KMS-11 (cell line): ENCODE measurements around the gene LCN2.

Experiments
- H2AFZ ChIP-seq: fragments of 200-600 bp; sonication (generic); 2 replicates; pipeline ENCODE4 v1.6.1; 2016; ENCODE audit warnings: antibody characterized with exemption, mixed run types, low read depth
- H3K27ac ChIP-seq: fragments of 200-600 bp; sonication (generic); 2 replicates; pipeline ENCODE4 v1.6.1; 2016; ENCODE audit warnings: mild to moderate bottlenecking, mixed run types
- H3K27me3 ChIP-seq: fragments of 200-600 bp; sonication (generic); 2 replicates; pipeline ENCODE4 v1.6.1; 2017; ENCODE audit warnings: mild to moderate bottlenecking, low read depth, mixed run types, moderate library complexity; ENCODE audit not compliant: insufficient read depth
- H3K36me3 ChIP-seq: fragments of 200-600 bp; sonication (generic); 2 replicates; pipeline ENCODE4 v1.6.1; 2017; ENCODE audit warnings: mild to moderate bottlenecking, mixed run types; ENCODE audit not compliant: insufficient read depth
- H3K4me1 ChIP-seq: fragments of 200-600 bp; sonication (generic); 2 replicates; pipeline ENCODE4 v1.6.1; 2016; ENCODE audit warnings: mild to moderate bottlenecking, low read depth, mixed run types; ENCODE audit not compliant: poor library complexity, severe bottlenecking
- H3K4me2 ChIP-seq: fragments of 200-600 bp; sonication (generic); 2 replicates; pipeline ENCODE4 v1.7.0; 2016; ENCODE audit warnings: mild to moderate bottlenecking, mixed run types
- H3K4me3 ChIP-seq: fragments of 200-600 bp; sonication (generic); IDR thresholded peaks from 2 replicates; pipeline ENCODE4 v1.6.1; 2017; ENCODE audit warnings: low read depth, low read length, mixed read lengths; ENCODE audit not compliant: insufficient read depth
- H3K79me2 ChIP-seq: fragments of 200-600 bp; sonication (generic); 2 replicates; pipeline ENCODE4 v1.6.1; 2016; ENCODE audit warnings: low read depth, mixed run types; ENCODE audit not compliant: insufficient read depth
- H3K9ac ChIP-seq: fragments of 200-600 bp; sonication (generic); 2 replicates; pipeline ENCODE4 v1.6.1; 2016; ENCODE audit warnings: mild to moderate bottlenecking, mixed run types
- H4K20me1 ChIP-seq: fragments of 200-600 bp; sonication (generic); 2 replicates; pipeline ENCODE4 v1.6.1; 2016; ENCODE audit warnings: mild to moderate bottlenecking, mixed run types; ENCODE audit not compliant: insufficient read depth
- CTCF ChIP-seq: fragments of 200-600 bp; sonication (generic); conservative IDR thresholded peaks from 2 replicates; pipeline ENCODE4 v1.6.1; 2017; ENCODE audit warnings: low read depth, mild to moderate bottlenecking, antibody characterized with exemption, low read length, moderate library complexity, mixed read lengths

The LCN2 gene

GRCh38 chr9:128141604-128142003, 7.6 kb upstream of the LCN2 start:
- H3K27me3 ChIP-seq: peaks cover 9% of the 10 kb centered on the region; the same call in 1 of the 2 replicates
- no peaks in the 10 kb centered on the region for H4K20me1 ChIP-seq
- no peak overlapping the region for H3K9ac ChIP-seq
- no peak overlapping the region for H3K4me2 ChIP-seq
- no peak for TF ChIP-seq CTCF
- H3K4me3 ChIP-seq: no peak overlapping the region
- H3K36me3 ChIP-seq: no peaks in the 10 kb centered on the region
- no peak overlapping the region for H3K27ac ChIP-seq
- H3K4me1 ChIP-seq: no peaks in the 10 kb centered on the region
- no peak overlapping the region for H2AFZ ChIP-seq
- no peaks in the 10 kb centered on the region for H3K79me2 ChIP-seq

- Histone ChIP-seq H2AFZ (no peak overlapping the region), H3K4me1 (no peaks in the 10 kb centered on the region), H3K36me3 (no peaks in the 10 kb centered on the region), H3K79me2 (no peaks in the 10 kb centered on the region), H3K27me3 (peaks cover 9% of the 10 kb centered on the region; the same call in 1 of the 2 replicates), H3K4me2 (no peak overlapping the region), H4K20me1 (no peaks in the 10 kb centered on the region), H3K9ac (no peak overlapping the region), H3K27ac (no peak overlapping the region), H3K4me3 (no peak overlapping the region)
- no peak for TF ChIP-seq CTCF
Measured at GRCh38 chr9:128142061-128142460, 7.2 kb upstream of the LCN2 start.

GRCh38 chr9:128142596-128142995, 6.7 kb upstream of the LCN2 start:
- peaks cover 9% of the 10 kb centered on the region; the same call in 1 of the 2 replicates for H3K27me3 ChIP-seq
- H3K4me2 ChIP-seq: no peak overlapping the region
- H3K4me1 ChIP-seq: no peaks in the 10 kb centered on the region
- H3K36me3 ChIP-seq: no peaks in the 10 kb centered on the region
- H3K27ac ChIP-seq: no peak overlapping the region
- no peak overlapping the region for H3K9ac ChIP-seq
- TF ChIP-seq CTCF: no peak
- H4K20me1 ChIP-seq: no peaks in the 10 kb centered on the region
- no peak overlapping the region for H2AFZ ChIP-seq
- H3K4me3 ChIP-seq: no peak overlapping the region
- H3K79me2 ChIP-seq: no peaks in the 10 kb centered on the region

- H3K4me3 ChIP-seq: no peak overlapping the region
- TF ChIP-seq CTCF: no peak
- H3K27ac ChIP-seq: no peak overlapping the region
- H3K27me3 ChIP-seq: peaks cover 9% of the 10 kb centered on the region; the same call in 1 of the 2 replicates
- H2AFZ ChIP-seq: no peak overlapping the region
- no peaks in the 10 kb centered on the region for H4K20me1 ChIP-seq
- no peak overlapping the region for H3K9ac ChIP-seq
- no peaks in the 10 kb centered on the region for H3K4me1 ChIP-seq
- no peaks in the 10 kb centered on the region for H3K79me2 ChIP-seq
- no peaks in the 10 kb centered on the region for H3K36me3 ChIP-seq
- H3K4me2 ChIP-seq: no peak overlapping the region
Measured at GRCh38 chr9:128143525-128144238, 5.6 kb upstream of the LCN2 start.
